HG02973 (cell line): ENCODE results near the gene TEX13B.

Experiments
- ATAC-seq: cut with Tn5 transposase; IDR thresholded peaks from one replicate; pipeline ENCODE4 v1.9.1; 2021; ENCODE audit warnings: moderate library complexity; ENCODE audit not compliant: unreplicated experiment

Gene TEX13B

DNA sequence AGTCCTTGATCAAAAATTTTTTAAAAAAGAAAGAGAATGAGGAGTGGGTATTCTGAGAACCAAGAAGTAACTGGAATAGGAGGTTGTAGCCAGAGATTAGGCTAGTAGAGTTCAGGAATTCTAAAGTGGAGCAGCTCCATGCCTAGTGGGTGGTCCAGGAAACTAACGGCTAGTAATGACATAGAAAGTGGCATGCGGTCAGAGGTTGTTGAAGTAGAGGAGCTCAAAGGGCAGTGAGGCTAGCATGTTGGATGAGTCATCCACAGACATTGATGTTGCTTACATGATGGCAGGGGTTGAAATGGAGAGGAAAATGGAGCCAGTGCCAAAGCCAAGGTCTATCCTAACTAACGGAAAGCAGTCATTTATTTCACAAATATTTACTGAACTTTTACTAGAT lies 42.1 kb downstream of the TEX13B start:
- no peak for ATAC-seq

DNA sequence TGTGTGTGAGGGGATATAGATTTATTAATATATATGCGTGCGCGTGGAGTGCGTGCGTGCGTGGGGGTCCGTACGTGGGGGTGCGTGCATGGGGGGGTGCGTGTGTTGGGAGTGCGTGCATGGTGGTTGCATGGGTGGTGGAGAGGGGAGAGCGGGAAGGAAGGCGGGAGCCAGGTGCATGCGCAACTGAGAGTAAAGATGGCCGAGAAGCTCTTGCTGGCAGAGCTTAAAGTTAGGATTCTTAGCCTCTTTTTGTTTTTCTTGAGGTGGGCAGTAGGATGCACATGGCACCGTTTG lies 45.8 kb downstream of the TEX13B start:
- no peak for ATAC-seq

DNA sequence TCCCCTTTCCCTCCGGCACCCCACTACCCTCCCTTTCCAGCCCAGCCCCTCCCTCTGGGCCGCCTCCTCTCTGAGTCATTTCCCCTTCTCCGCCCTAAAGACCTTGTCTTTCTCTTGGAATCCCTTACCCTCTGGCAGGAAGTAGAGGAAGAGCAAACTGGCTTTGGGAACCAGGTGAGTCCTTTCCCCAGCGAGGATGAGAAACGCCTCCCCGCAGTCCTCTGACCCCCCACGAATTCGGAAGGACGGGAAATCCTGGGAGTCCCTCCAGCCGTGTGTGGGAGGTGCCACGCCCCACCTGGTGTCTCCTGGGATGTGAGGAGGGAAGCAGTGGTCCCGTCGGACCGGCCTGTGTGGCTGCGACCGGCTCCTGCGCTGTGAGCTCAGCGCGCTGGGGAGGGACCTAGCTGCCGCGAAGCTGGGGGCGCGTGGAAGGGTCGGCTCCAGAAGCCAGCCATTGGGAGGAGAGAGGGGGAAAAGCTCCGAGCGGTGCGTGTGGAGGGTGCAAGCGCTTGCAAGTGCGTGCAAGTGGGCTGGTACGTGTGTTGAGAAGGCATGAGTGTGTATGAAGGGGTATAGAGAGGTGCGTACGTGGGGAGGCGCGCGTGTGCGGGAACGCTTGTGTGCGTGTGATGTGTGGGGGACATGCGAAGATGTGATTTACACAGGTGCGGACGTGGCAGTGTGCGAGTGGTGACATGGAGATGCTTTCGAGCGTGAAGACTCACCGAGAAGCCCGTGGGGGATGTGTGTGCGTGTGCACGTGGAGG lies 46.3 kb downstream of the TEX13B start:
- no peak for ATAC-seq

DNA sequence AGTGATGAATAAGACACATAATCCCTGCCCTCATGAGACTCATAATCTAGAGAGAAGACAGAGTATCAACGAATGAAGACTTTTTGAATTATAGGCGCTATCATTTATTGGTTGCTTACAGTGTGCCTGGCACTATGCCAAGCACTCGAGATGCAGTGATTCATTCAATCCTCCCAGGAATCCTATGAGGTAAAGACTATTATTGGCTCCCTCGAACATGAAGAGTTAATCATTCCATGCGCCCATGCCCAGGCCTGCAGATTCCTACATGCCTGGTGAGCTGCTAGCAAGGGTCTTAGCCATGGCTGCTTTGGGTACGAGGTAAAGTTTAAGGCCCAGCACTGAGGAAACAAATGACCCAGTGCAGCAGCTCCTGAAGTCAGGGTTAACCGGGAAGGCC lies 47.0 kb downstream of the TEX13B start:
- no peak for ATAC-seq

DNA sequence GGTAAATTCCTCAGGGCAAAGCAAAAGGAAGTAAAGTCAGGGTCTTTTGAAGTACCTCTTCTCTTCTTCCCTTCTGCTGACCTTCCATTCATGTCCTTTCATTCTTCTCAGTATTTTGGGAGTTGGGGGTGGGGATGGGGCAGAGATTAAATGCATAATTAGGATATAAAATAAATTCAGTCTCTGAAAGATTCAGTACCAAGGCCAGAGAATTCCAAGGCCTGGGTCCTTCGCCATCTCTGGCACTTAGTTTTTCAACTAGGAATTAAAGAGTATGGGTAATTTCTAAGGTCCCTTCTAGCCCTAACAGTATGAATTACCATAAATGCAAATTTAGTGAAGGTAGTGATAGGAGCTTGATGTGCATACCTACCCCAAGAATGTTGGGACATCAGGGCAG lies 47.9 kb downstream of the TEX13B start:
- ATAC-seq = no peak
